WTC11 (cell line): ENCODE data around the gene SLC51B. TPM values are rescaled to one million over a fixed set of nuclear protein-coding genes. Genes with fewer than 3 reads are reported as not detected.
A peak's percentile ranks its signal among the peaks of the same experiment; 100 is the strongest.

Experiments
- ATAC-seq: fragments of 200-7000 bp; cut with Tn5 transposase; 2 replicates; pipeline ENCODE4 v1.10.0; 2021; ENCODE audit warnings: mild to moderate bottlenecking, moderate library complexity
- CTCF ChIA-PET: fragments of 300-600 bp; sonication (Branson Sonifier 250); formaldehyde crosslinking; loops from one replicate; lab custom pipeline; 2021; ENCODE audit warnings: antibody characterized with exemption; lab: Charles Lee
- POLR2A ChIA-PET: fragments of 350-600 bp; sonication (Branson Sonifier 250); formaldehyde crosslinking; loops from one replicate; lab custom pipeline; 2021; ENCODE audit warnings: antibody characterized with exemption; lab: Charles Lee
- DNase-seq: peaks from one replicate; pipeline ENCODE4 v3.0.0; 2021; ENCODE audit warnings: low spot score
- H3K27ac Mint-ChIP-seq: 2 replicates; pipeline ENCODE4 v1.8.0; 2021; ENCODE audit warnings: mixed read lengths
- H3K27me3 Mint-ChIP-seq: 2 replicates; pipeline ENCODE4 v1.8.0; 2021; ENCODE audit warnings: low read depth, mild to moderate bottlenecking, moderate library complexity, mixed read lengths
- H3K36me3 Mint-ChIP-seq: 2 replicates; pipeline ENCODE4 v1.8.0; 2021; ENCODE audit warnings: mixed read lengths
- H3K4me1 Mint-ChIP-seq: 2 replicates; pipeline ENCODE4 v1.8.0; 2022; ENCODE audit warnings: mixed read lengths
- H3K4me3 Mint-ChIP-seq: 2 replicates; pipeline ENCODE4 v1.8.0; 2021; ENCODE audit warnings: mild to moderate bottlenecking, moderate library complexity, mixed read lengths
- H3K9me3 Mint-ChIP-seq: 2 replicates; pipeline ENCODE4 v1.8.0; 2021; ENCODE audit warnings: mixed read lengths
- CREM ChIP-seq: sonication (generic); formaldehyde crosslinking; IDR thresholded peaks from 2 replicates; pipeline ENCODE4 v1.8.1; 2022; ENCODE audit warnings: mild to moderate bottlenecking, missing genetic modification reagents, moderate library complexity
- CTCF ChIP-seq: fragments of 200-600 bp; IDR thresholded peaks from 2 replicates; pipeline ENCODE4 v1.8.0; 2022; ENCODE audit warnings: antibody characterized with exemption
- MXD4 ChIP-seq: fragments of 250-450 bp; sonication (Bioruptor Pico); IDR thresholded peaks from 2 replicates; pipeline ENCODE4 v1.8.0; 2021; ENCODE audit warnings: mild to moderate bottlenecking, moderate library complexity, borderline replicate concordance
- USF2 ChIP-seq: sonication (generic); formaldehyde crosslinking; IDR thresholded peaks from 2 replicates; pipeline ENCODE4 v1.8.1; 2023; ENCODE audit warnings: mild to moderate bottlenecking, missing genetic modification reagents, moderate library complexity
- ZMAT4 ChIP-seq: fragments of 250-450 bp; sonication (Bioruptor Pico); IDR thresholded peaks from 2 replicates; pipeline ENCODE4 v1.9.0; 2021; ENCODE audit warnings: mild to moderate bottlenecking
- ZNF281 ChIP-seq: sonication (generic); formaldehyde crosslinking; IDR thresholded peaks from 2 replicates; pipeline ENCODE4 v1.8.0; 2023; ENCODE audit warnings: mild to moderate bottlenecking, missing genetic modification reagents
- ZNF416 ChIP-seq: fragments of 250-450 bp; sonication (Bioruptor Pico); IDR thresholded peaks from 2 replicates; pipeline ENCODE4 v1.9.0; 2021; ENCODE audit warnings: mild to moderate bottlenecking, inconsistent platforms
- ZNF512 ChIP-seq: sonication (generic); formaldehyde crosslinking; IDR thresholded peaks from 2 replicates; pipeline ENCODE4 v1.8.1; 2022; ENCODE audit warnings: missing genetic modification reagents, borderline replicate concordance
- total RNA-seq: library from RNA; stranded (reverse); gene quantifications from 3 replicates; pipeline ENCODE4 v1.2.3, GENCODE V29; 2021
- TF ChIP-seq, protein P1 (sequence below): sonication (generic); formaldehyde crosslinking; IDR thresholded peaks from 2 replicates; pipeline ENCODE4 v1.8.1; 2023; ENCODE audit warnings: mild to moderate bottlenecking, missing genetic modification reagents
- TF ChIP-seq, protein P2 (sequence below): sonication (generic); formaldehyde crosslinking; IDR thresholded peaks from 2 replicates; pipeline ENCODE4 v1.8.1; 2022; ENCODE audit warnings: mild to moderate bottlenecking, missing genetic modification reagents, moderate library complexity, borderline replicate concordance
- TF ChIP-seq, protein P3 (sequence below): sonication (generic); formaldehyde crosslinking; conservative IDR thresholded peaks from 2 replicates; pipeline ENCODE4 v1.8.1; 2023; ENCODE audit warnings: mild to moderate bottlenecking, low read depth, missing genetic modification reagents, moderate library complexity

The SLC51B gene
- total RNA-seq, 1 experiment from 2014 or later, result not detected

GRCh38 chr15:65094294-65094995, 49.3 kb downstream of the SLC51B start:
- TF ChIP-seq ZNF281 (CRISPR knock-in tag) (no peak), MXD4 (no peak), ZNF512 (CRISPR knock-in tag) (no peak), CTCF (no peak), USF2 (CRISPR knock-in tag) (no peak), ZMAT4 (no peak), ZNF416 (CRISPR knock-in tag) (no peak), CREM (CRISPR knock-in tag) (no peak)
- TF ChIP-seq, protein P1, sequence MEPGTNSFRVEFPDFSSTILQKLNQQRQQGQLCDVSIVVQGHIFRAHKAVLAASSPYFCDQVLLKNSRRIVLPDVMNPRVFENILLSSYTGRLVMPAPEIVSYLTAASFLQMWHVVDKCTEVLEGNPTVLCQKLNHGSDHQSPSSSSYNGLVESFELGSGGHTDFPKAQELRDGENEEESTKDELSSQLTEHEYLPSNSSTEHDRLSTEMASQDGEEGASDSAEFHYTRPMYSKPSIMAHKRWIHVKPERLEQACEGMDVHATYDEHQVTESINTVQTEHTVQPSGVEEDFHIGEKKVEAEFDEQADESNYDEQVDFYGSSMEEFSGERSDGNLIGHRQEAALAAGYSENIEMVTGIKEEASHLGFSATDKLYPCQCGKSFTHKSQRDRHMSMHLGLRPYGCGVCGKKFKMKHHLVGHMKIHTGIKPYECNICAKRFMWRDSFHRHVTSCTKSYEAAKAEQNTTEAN, result no peak
- TF ChIP-seq, protein P2, sequence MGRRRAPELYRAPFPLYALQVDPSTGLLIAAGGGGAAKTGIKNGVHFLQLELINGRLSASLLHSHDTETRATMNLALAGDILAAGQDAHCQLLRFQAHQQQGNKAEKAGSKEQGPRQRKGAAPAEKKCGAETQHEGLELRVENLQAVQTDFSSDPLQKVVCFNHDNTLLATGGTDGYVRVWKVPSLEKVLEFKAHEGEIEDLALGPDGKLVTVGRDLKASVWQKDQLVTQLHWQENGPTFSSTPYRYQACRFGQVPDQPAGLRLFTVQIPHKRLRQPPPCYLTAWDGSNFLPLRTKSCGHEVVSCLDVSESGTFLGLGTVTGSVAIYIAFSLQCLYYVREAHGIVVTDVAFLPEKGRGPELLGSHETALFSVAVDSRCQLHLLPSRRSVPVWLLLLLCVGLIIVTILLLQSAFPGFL (CRISPR knock-in tag), result no peak
- TF ChIP-seq, protein P3, sequence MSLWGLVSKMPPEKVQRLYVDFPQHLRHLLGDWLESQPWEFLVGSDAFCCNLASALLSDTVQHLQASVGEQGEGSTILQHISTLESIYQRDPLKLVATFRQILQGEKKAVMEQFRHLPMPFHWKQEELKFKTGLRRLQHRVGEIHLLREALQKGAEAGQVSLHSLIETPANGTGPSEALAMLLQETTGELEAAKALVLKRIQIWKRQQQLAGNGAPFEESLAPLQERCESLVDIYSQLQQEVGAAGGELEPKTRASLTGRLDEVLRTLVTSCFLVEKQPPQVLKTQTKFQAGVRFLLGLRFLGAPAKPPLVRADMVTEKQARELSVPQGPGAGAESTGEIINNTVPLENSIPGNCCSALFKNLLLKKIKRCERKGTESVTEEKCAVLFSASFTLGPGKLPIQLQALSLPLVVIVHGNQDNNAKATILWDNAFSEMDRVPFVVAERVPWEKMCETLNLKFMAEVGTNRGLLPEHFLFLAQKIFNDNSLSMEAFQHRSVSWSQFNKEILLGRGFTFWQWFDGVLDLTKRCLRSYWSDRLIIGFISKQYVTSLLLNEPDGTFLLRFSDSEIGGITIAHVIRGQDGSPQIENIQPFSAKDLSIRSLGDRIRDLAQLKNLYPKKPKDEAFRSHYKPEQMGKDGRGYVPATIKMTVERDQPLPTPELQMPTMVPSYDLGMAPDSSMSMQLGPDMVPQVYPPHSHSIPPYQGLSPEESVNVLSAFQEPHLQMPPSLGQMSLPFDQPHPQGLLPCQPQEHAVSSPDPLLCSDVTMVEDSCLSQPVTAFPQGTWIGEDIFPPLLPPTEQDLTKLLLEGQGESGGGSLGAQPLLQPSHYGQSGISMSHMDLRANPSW (CRISPR knock-in tag), result no peak
- ChIA-PET CTCF (interaction anchor here (0.7 to 2.1 kb wide), 4 partner anchors 11 to 177 kb away, joined by 3 to 5 read pairs (median 4); no protein-coding TSS in a partner anchor), POLR2A (no interaction called here)
- DNase-seq, result no peak
- Mint-ChIP-seq H3K9me3 (no peaks in the 10 kb centered on the region), H3K4me1 (no peaks in the 10 kb centered on the region; the same call in 1 of the 2 replicates), H3K27ac (peak overlapping the region; percentile 44; the same call in 1 of the 2 replicates), H3K36me3 (no peaks in the 10 kb centered on the region), H3K27me3 (no peaks in the 10 kb centered on the region), H3K4me3 (no peak overlapping the region)
- no peak for ATAC-seq
